Measurements from ENCODE around the gene DMAC2L. TPM values are rescaled to one million over a fixed set of nuclear protein-coding genes. Genes with fewer than 3 reads are reported as not detected.

Gene DMAC2L
- polyA plus RNA-seq, 1 experiment: 12.6 TPM

- Histone ChIP-seq H3K9me3 (ENCODE audit: control insufficient read depth, insufficient read depth, low read length) (no peaks in the 10 kb centered on the region), H3K27me3 (ENCODE audit: control insufficient read depth, insufficient read depth, low read length) (no peaks in the 10 kb centered on the region), H3K27ac (ENCODE audit: low read depth, low read length) (no peak overlapping the region), H3K4me3 (ENCODE audit: low read depth, low read length) (no peak overlapping the region)
- ChIA-PET CTCF (no interaction called here), POLR2A (no interaction called here)
- no peak for TF ChIP-seq CTCF (IDR thresholded peaks at IDR 0.05; ENCODE audit: low read depth, low read length)
- no peak for DNase-seq (ENCODE audit: low read depth, low spot score)
These were observed 10.2 kb upstream of the DMAC2L start for GRCh38 chr14:50301914-50302313.

- POLR2A ChIA-PET: no interaction called here
- CTCF ChIA-PET: interaction anchor here (1.6 kb wide), 1 partner anchor 15 kb away, joined by 4 read pairs; no protein-coding TSS in a partner anchor
- DNase-seq (ENCODE audit: low read depth, low spot score): no peak
These were observed 8.2 kb upstream of the DMAC2L start for GRCh38 chr14:50303744-50304471.

GRCh38 chr14:50308363-50308915, 3.7 kb upstream of the DMAC2L start:
- no peak for TF ChIP-seq CTCF (IDR thresholded peaks at IDR 0.05; ENCODE audit: low read depth, low read length)
- no peak for DNase-seq (ENCODE audit: low read depth, low spot score)
- POLR2A ChIA-PET: no interaction called here
- Histone ChIP-seq H3K9me3 (ENCODE audit: control insufficient read depth, insufficient read depth, low read length) (no peaks in the 10 kb centered on the region), H3K4me3 (ENCODE audit: low read depth, low read length) (no peak overlapping the region), H3K27me3 (ENCODE audit: control insufficient read depth, insufficient read depth, low read length) (no peaks in the 10 kb centered on the region), H3K27ac (ENCODE audit: low read depth, low read length) (no peak overlapping the region)
- CTCF ChIA-PET: no interaction called here

More at GRCh38 chr14:50303744-50304471, 8.2 kb upstream of the DMAC2L start:
- H3K27ac ChIP-seq (ENCODE audit: low read depth, low read length): no peak overlapping the region
- TF ChIP-seq CTCF (IDR thresholded peaks at IDR 0.05; ENCODE audit: low read depth, low read length): no peak
- no peaks in the 10 kb centered on the region for H3K27me3 ChIP-seq (ENCODE audit: control insufficient read depth, insufficient read depth, low read length)
- H3K9me3 ChIP-seq (ENCODE audit: control insufficient read depth, insufficient read depth, low read length): no peaks in the 10 kb centered on the region
- H3K4me3 ChIP-seq (ENCODE audit: low read depth, low read length): no peak overlapping the region

- Histone ChIP-seq H3K9me3 (ENCODE audit: control insufficient read depth, insufficient read depth, low read length) (no peaks in the 10 kb centered on the region), H3K4me3 (ENCODE audit: low read depth, low read length) (no peak overlapping the region), H3K27ac (ENCODE audit: low read depth, low read length) (no peak overlapping the region), H3K27me3 (ENCODE audit: control insufficient read depth, insufficient read depth, low read length) (no peaks in the 10 kb centered on the region)
- TF ChIP-seq CTCF (IDR thresholded peaks at IDR 0.05; ENCODE audit: low read depth, low read length): no peak
- DNase-seq (ENCODE audit: low read depth, low spot score): no peak
- ChIA-PET CTCF (interaction anchor here (1.0 to 2.2 kb wide), 3 partner anchors 10 to 233 kb away, joined by 3 to 10 read pairs (median 6); no protein-coding TSS in a partner anchor), POLR2A (interaction anchor here (1.1 kb wide), 1 partner anchor 79 kb away, joined by 3 read pairs; the partner anchor contains the start of gene SOS2)
These were observed 1.7 kb upstream of the DMAC2L start for GRCh38 chr14:50310445-50310844.

All from AG04450 (cell line).